ENCODE results near the gene SLC34A1. TPM values are rescaled to one million over a fixed set of nuclear protein-coding genes. Genes with fewer than 3 reads are reported as not detected.
A peak's percentile ranks its signal among the peaks of the same experiment; 100 is the strongest.

The SLC34A1 gene
- polyA plus RNA-seq, 3 donors, result not detected

DNA sequence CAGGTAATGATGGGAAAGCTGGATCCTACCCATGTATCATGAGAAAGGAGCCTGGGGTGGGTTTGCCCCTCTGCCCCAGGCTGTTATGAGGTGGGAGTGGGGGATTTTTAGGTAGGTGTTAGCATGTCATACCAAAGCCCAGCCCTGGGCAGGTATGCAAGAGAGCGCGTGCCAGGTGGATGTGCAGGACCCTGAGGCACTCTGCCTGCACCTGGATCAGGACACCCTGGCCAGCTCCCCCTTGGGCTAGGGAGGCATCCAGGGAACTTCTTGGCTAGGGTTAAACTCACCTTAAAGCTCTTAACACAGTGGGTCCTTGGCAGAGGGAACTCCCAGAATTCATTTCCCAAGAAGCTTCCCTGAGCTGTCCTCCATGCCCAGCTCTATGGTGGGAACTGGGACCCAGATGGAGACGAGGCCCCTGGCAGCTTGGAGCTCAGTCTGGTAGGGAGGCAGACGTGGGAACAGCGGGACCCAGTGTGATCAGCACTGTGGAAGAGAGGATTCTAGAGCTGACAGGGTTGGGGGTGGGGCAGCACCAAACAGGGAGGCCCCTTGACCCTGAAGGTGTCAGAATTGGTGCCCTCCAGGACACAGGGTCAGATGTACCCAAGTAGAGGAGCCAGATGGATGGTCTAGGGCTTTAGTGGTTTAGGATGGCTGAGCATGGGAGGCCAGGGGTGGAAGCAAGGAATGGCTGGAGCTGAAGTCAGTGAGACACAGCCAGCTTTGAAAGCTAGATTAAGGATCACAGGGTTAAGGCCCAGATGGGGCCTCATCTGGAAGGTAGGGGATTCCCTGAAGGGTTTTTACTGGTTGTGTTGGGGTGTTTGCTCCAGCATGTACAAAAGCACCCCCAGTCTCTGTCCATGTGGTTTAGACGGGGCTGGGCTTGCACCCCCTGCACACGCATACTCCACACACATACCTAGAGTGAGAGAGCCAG is 60.1 kb downstream of the SLC34A1 start:
- no peak for TF ChIP-seq CTCF (IDR thresholded peaks at IDR 0.05)
- no peak overlapping the region for H3K4me3 Mint-ChIP-seq
- DNase-seq, result no peak
- Histone ChIP-seq H3K79me2 (ENCODE audit: insufficient read depth, low read length) (no peaks in the 10 kb centered on the region), H3K4me1 (ENCODE audit: control insufficient read depth in 1 of 2, insufficient read depth in 2 of 2, low read length in 2 of 2) (peaks cover 38 to 57% of the 10 kb centered on the region in 2 donors), H3K9me3 (replicated peaks in 1 of 2; ENCODE audit: control insufficient read depth in 1 of 2, insufficient read depth in 1 of 2, low read length in 2 of 2) (no peaks in the 10 kb centered on the region), H3K9ac (ENCODE audit: insufficient read depth, low read length, poor library complexity, severe bottlenecking) (no peak overlapping the region), H3K4me3 (replicated peaks in 1 of 3; ENCODE audit: low read depth in 2 of 3, low read length in 3 of 3) (no peak overlapping the region), H2AFZ (ENCODE audit: insufficient read depth, low read depth, low read length, poor library complexity, severe bottlenecking) (no peak overlapping the region), H4K20me1 (ENCODE audit: insufficient read depth, low read length) (peaks cover 84% of the 10 kb centered on the region), H3K36me3 (replicated peaks in 1 of 2; ENCODE audit: control insufficient read depth in 1 of 2, insufficient read depth in 2 of 2, low read length in 2 of 2) (peaks cover 42 to 45% of the 10 kb centered on the region in 2 donors), H3K27me3 (ENCODE audit: control insufficient read depth in 2 of 2, insufficient read depth in 2 of 2, low read length in 2 of 2) (peaks cover 0 to 18% of the 10 kb centered on the region in 2 donors), H3K27ac (ENCODE audit: low read depth in 1 of 2, low read length in 2 of 2) (no peak overlapping the region), H3K4me2 (replicated peaks; ENCODE audit: extremely low read depth, low read length, poor library complexity, severe bottlenecking) (no peak overlapping the region)
- H3K4me1 Mint-ChIP-seq, result peaks cover 41% of the 10 kb centered on the region
- peaks cover 0 to 3% (median 0%) of the 10 kb centered on the region in 7 donors for H3K9me3 Mint-ChIP-seq
- 84% methylated on average over 5 of the region's 7 CpGs for WGBS (ENCODE audit: insufficient coverage)
- H3K27ac Mint-ChIP-seq, result peak overlapping the region in 4 of 7 donors; percentile 18 to 79 (median 73)
- H3K27me3 Mint-ChIP-seq (ENCODE audit: low read depth in 3 of 3), result peaks cover 18 to 30% (median 23%) of the 10 kb centered on the region in 3 donors
- H3K36me3 Mint-ChIP-seq, result peaks cover 39 to 41% of the 10 kb centered on the region in 2 donors
- intact Hi-C loops (cut with micrococcal nuclease), result loop anchor here in 1 of 2 donors (2.0 kb wide), 1 partner anchor 14 kb away; no protein-coding TSS in a partner anchor

- H3K4me3 Mint-ChIP-seq, result peak overlapping the region; percentile 45 to 73
- peak overlapping the region; percentile 86 for H3K4me2 ChIP-seq (replicated peaks; ENCODE audit: extremely low read depth, low read length, poor library complexity, severe bottlenecking)
- no peaks in the 10 kb centered on the region for H3K79me2 ChIP-seq (ENCODE audit: insufficient read depth, low read length)
- no peak for DNase-seq
- peaks cover 75% of the 10 kb centered on the region for H4K20me1 ChIP-seq (ENCODE audit: insufficient read depth, low read length)
- peak overlapping the region in 6 of 7 donors; percentile 42 to 79 (median 54) for H3K27ac Mint-ChIP-seq
- H3K27me3 Mint-ChIP-seq (ENCODE audit: low read depth in 3 of 3), result peaks cover 24 to 39% (median 30%) of the 10 kb centered on the region in 3 donors
- H3K27ac ChIP-seq (ENCODE audit: low read depth in 1 of 2, low read length in 2 of 2), result no peak overlapping the region
- WGBS (ENCODE audit: insufficient coverage), result 57% methylated on average over 5 of the region's 10 CpGs
- peaks cover 35% of the 10 kb centered on the region in 2 donors for H3K36me3 ChIP-seq (replicated peaks in 1 of 2; ENCODE audit: control insufficient read depth in 1 of 2, insufficient read depth in 2 of 2, low read length in 2 of 2)
- intact Hi-C loops (cut with micrococcal nuclease), result loop anchor here in 1 of 2 donors (2.0 kb wide), 1 partner anchor 14 kb away; no protein-coding TSS in a partner anchor
- H2AFZ ChIP-seq (ENCODE audit: insufficient read depth, low read depth, low read length, poor library complexity, severe bottlenecking), result no peak overlapping the region
- H3K4me3 ChIP-seq (replicated peaks in 1 of 3; ENCODE audit: low read depth in 2 of 3, low read length in 3 of 3), result peak overlapping the region in 1 of 3 experiments; percentile 73
- H3K36me3 Mint-ChIP-seq, result peaks cover 30 to 32% of the 10 kb centered on the region in 2 donors
- peaks cover 41% of the 10 kb centered on the region for H3K4me1 Mint-ChIP-seq
- H3K9ac ChIP-seq (ENCODE audit: insufficient read depth, low read length, poor library complexity, severe bottlenecking), result no peak overlapping the region
- H3K4me1 ChIP-seq (ENCODE audit: control insufficient read depth in 1 of 2, insufficient read depth in 2 of 2, low read length in 2 of 2), result peaks cover 38 to 57% of the 10 kb centered on the region in 2 donors
- H3K27me3 ChIP-seq (ENCODE audit: control insufficient read depth in 2 of 2, insufficient read depth in 2 of 2, low read length in 2 of 2), result peaks cover 0 to 27% of the 10 kb centered on the region in 2 donors
- TF ChIP-seq CTCF (IDR thresholded peaks at IDR 0.05), result no peak
- no peaks in the 10 kb centered on the region for H3K9me3 ChIP-seq (replicated peaks in 1 of 2; ENCODE audit: control insufficient read depth in 1 of 2, insufficient read depth in 1 of 2, low read length in 2 of 2)
- peaks cover 0 to 3% (median 0%) of the 10 kb centered on the region in 7 donors for H3K9me3 Mint-ChIP-seq
Measured at GRCh38 chr5:177445052-177445916, 61.0 kb downstream of the SLC34A1 start.

Data from CD14-positive monocyte (primary cell).